HepG2 (cell line): ENCODE results near the gene EMC8. TPM values are rescaled to one million over a fixed set of nuclear protein-coding genes. Genes with fewer than 3 reads are reported as not detected.
A peak's percentile ranks its signal among the peaks of the same experiment; 100 is the strongest.

ENCODE experiments used
- ARHGAP35 ChIP-seq: sonication (generic); formaldehyde crosslinking; IDR thresholded peaks from 2 replicates; pipeline ENCODE4 v1.9.0; 2022; ENCODE audit warnings: mild to moderate bottlenecking, inconsistent platforms, moderate library complexity, missing genetic modification reagents, borderline replicate concordance
- ATF1 ChIP-seq: IDR thresholded peaks from 2 replicates; pipeline ENCODE4 v1.6.1; 2016; ENCODE audit warnings: mild to moderate bottlenecking, control low read depth
- FOXP4 ChIP-seq: sonication (generic); formaldehyde crosslinking; IDR thresholded peaks from 2 replicates; pipeline ENCODE4 v1.4.0; 2020; ENCODE audit warnings: missing genetic modification reagents
- GMEB1 ChIP-seq: sonication (generic); formaldehyde crosslinking; IDR thresholded peaks from 2 replicates; pipeline ENCODE4 v1.5.1; 2020; ENCODE audit warnings: missing genetic modification reagents, mild to moderate bottlenecking, borderline replicate concordance
- IRF2 ChIP-seq: IDR thresholded peaks from 2 replicates; pipeline ENCODE4 v1.6.1; 2018; ENCODE audit warnings: missing genetic modification reagents, missing compliant biosample characterization
- KAT2B ChIP-seq: fragments of 150-350 bp; IDR thresholded peaks from 2 replicates; pipeline ENCODE4 v1.6.1; 2014; ENCODE audit warnings: low read depth, low read length, borderline replicate concordance
- MAFG ChIP-seq: sonication (generic); formaldehyde crosslinking; IDR thresholded peaks from 2 replicates; pipeline ENCODE4 v1.5.1; 2020; ENCODE audit warnings: mild to moderate bottlenecking, missing genetic modification reagents
- RBAK ChIP-seq: sonication (generic); formaldehyde crosslinking; IDR thresholded peaks from 2 replicates; pipeline ENCODE4 v1.5.1; 2020; ENCODE audit warnings: mild to moderate bottlenecking, missing genetic modification reagents
- ZFX ChIP-seq: sonication (generic); formaldehyde crosslinking; IDR thresholded peaks from 2 replicates; pipeline ENCODE4 v1.4.0; 2020; ENCODE audit warnings: mild to moderate bottlenecking, low read depth, missing genetic modification reagents, moderate library complexity
- ZNF546 ChIP-seq: sonication (generic); formaldehyde crosslinking; conservative IDR thresholded peaks from 2 replicates; pipeline ENCODE4 v1.8.1; 2023; ENCODE audit warnings: mild to moderate bottlenecking, missing genetic modification reagents
- ZNF563 ChIP-seq: sonication (generic); formaldehyde crosslinking; IDR thresholded peaks from 2 replicates; pipeline ENCODE4 v1.8.0; 2022; ENCODE audit warnings: mild to moderate bottlenecking, moderate library complexity, missing genetic modification reagents
- ZNF619 ChIP-seq: sonication (generic); formaldehyde crosslinking; IDR thresholded peaks from 2 replicates; pipeline ENCODE4 v1.4.0; 2020; ENCODE audit warnings: mild to moderate bottlenecking, missing genetic modification reagents
- ZNF646 ChIP-seq: sonication (generic); formaldehyde crosslinking; IDR thresholded peaks from 2 replicates; pipeline ENCODE4 v1.9.0; 2021; ENCODE audit warnings: mild to moderate bottlenecking, missing genetic modification reagents
- ZNF7 ChIP-seq: IDR thresholded peaks from 2 replicates; pipeline ENCODE4 v1.6.1; 2016; ENCODE audit warnings: missing biosample characterization, missing genetic modification reagents
- ZNF83 ChIP-seq: sonication (generic); formaldehyde crosslinking; IDR thresholded peaks from 2 replicates; pipeline ENCODE4 v1.4.0; 2020; ENCODE audit warnings: missing genetic modification reagents, mild to moderate bottlenecking, borderline replicate concordance
- polyA plus RNA-seq, 8 experiments: library from polyadenylated mRNA; depleted of rRNA in 3 of 8; stranded (reverse) in 7 of 8; unstranded in 1 of 8; fragments of >200 nt; fragmentation: Illumina TruSeq in 4 of 8; extraction: Trizol in 4 of 8; gene quantifications; 2 replicates each; pipeline versions ENCODE4 v1.2.1 to v1.2.3, GENCODE V29; 2011 to 2016; ENCODE audit warnings: low read depth in 4 of 8, missing spikeins in 1 of 8, mixed read lengths in 1 of 8; ENCODE audit not compliant: insufficient read depth in 1 of 8
- total RNA-seq, 5 experiments: library from RNA; depleted of rRNA; stranded (reverse); fragments of >200 nt; fragmentation: Illumina TruSeq; extraction: Trizol; gene quantifications; 2 replicates each; pipeline ENCODE4 v1.2.3, GENCODE V29; 2016; ENCODE audit warnings: low read depth in 1 of 5

Gene EMC8
- total and polyA plus RNA-seq, 2 of the 13 experiments (the other 11 are each of a cell fraction or from before 2014, with no cell fraction given), result 55.0 to 76.0 TPM

- TF ChIP-seq FOXP4 (0 out of 2 replicates have a peak, but pooled peaks have one; percentile 6), ZNF83 (no peak), ZNF646 (CRISPR knock-in tag) (0 out of 2 replicates have a peak, but pooled peaks have one; percentile 11), MAFG (0 out of 2 replicates have a peak, but pooled peaks have one; percentile 30), KAT2B (no peak), IRF2 (CRISPR knock-in tag) (0 out of 2 replicates have a peak, but pooled peaks have one; percentile 17), GMEB1 (CRISPR knock-in tag) (no peak), ZNF7 (CRISPR knock-in tag) (no peak), ZNF546 (CRISPR knock-in tag) (0 out of 2 replicates have a peak, but pooled peaks have one; percentile 38), ZNF563 (CRISPR knock-in tag) (0 out of 2 replicates have a peak, but pooled peaks have one; percentile 9), ARHGAP35 (CRISPR knock-in tag) (0 out of 2 replicates have a peak, but pooled peaks have one; percentile 41), ATF1 (no peak), ZNF619 (CRISPR knock-in tag) (0 out of 2 replicates have a peak, but pooled peaks have one; percentile 19), ZFX (peak; percentile 49; the same call in 1 of the 2 replicates), RBAK (CRISPR knock-in tag) (no peak)
These were observed 64.9 kb downstream of the EMC8 start (continued) for GRCh38 chr16:85734311-85735017.
